ENCODE results near the gene RECQL5. TPM values are rescaled to one million over a fixed set of nuclear protein-coding genes. Genes with fewer than 3 reads are reported as not detected.

RECQL5 gene
- total RNA-seq, 3 donors from 2014 or later (not counting 1 experiment from before 2014, with no cell fraction given): 33.4 to 39.1 (median 34.3) TPM

- Histone ChIP-seq H3K27me3 (ENCODE audit: control insufficient read depth, insufficient read depth, low read length) (no peaks in the 10 kb centered on the region), H3K4me1 (ENCODE audit: control insufficient read depth, insufficient read depth, low read length) (peaks cover 17% of the 10 kb centered on the region), H3K36me3 (ENCODE audit: control insufficient read depth, insufficient read depth, low read length) (no peaks in the 10 kb centered on the region), H3K27ac (ENCODE audit: low read length) (no peak overlapping the region), H3K9me3 (ENCODE audit: control insufficient read depth, insufficient read depth, low read length) (no peaks in the 10 kb centered on the region), H3K4me3 (ENCODE audit: low read length) (no peak overlapping the region)
- H3K4me3 Mint-ChIP-seq: no peak overlapping the region
- DNase-seq (no peak), ATAC-seq (no peak)
- H3K9me3 Mint-ChIP-seq: no peaks in the 10 kb centered on the region
- TF ChIP-seq CTCF (IDR thresholded peaks at IDR 0.05): no peak
- H3K4me1 Mint-ChIP-seq: peaks cover 0 to 5% of the 10 kb centered on the region in 2 donors
- H3K27ac Mint-ChIP-seq: no peak overlapping the region
- no peaks in the 10 kb centered on the region for H3K27me3 Mint-ChIP-seq (ENCODE audit: low read depth in 2 of 2)
- H3K36me3 Mint-ChIP-seq: no peaks in the 10 kb centered on the region
- intact Hi-C loops (cut with micrococcal nuclease): no loop called here
- WGBS (ENCODE audit: insufficient coverage): 90% methylated on average over 9 of the region's 9 CpGs
Observed at GRCh38 chr17:75634376-75634740, 32.6 kb downstream of the RECQL5 start.

GRCh38 chr17:75633486-75634375, 33.2 kb downstream of the RECQL5 start:
- H3K4me1 ChIP-seq (ENCODE audit: control insufficient read depth, insufficient read depth, low read length): peaks cover 17% of the 10 kb centered on the region
- H3K27ac Mint-ChIP-seq: peak overlapping the region in 1 of 2 donors; percentile 31
- WGBS (ENCODE audit: insufficient coverage): 27% methylated on average over 27 of the region's 27 CpGs
- peaks cover 0 to 5% of the 10 kb centered on the region in 2 donors for H3K4me1 Mint-ChIP-seq
- intact Hi-C loops (cut with micrococcal nuclease): loop anchor here (1.0 kb wide), 2 partner anchors 117 to 207 kb away; no protein-coding TSS in a partner anchor
- H3K4me3 Mint-ChIP-seq: no peak overlapping the region
- H3K4me3 ChIP-seq (ENCODE audit: low read length): no peak overlapping the region
- H3K36me3 Mint-ChIP-seq: no peaks in the 10 kb centered on the region
- no peak overlapping the region for H3K27ac ChIP-seq (ENCODE audit: low read length)
- peak in 2 of 3 donors; percentile 25 to 27 for ATAC-seq
- H3K27me3 Mint-ChIP-seq (ENCODE audit: low read depth in 2 of 2): no peaks in the 10 kb centered on the region
- H3K27me3 ChIP-seq (ENCODE audit: control insufficient read depth, insufficient read depth, low read length): no peaks in the 10 kb centered on the region
- H3K9me3 ChIP-seq (ENCODE audit: control insufficient read depth, insufficient read depth, low read length): no peaks in the 10 kb centered on the region
- DNase-seq: peak in 1 of 2 donors; percentile 68
- TF ChIP-seq CTCF (IDR thresholded peaks at IDR 0.05): no peak
- no peaks in the 10 kb centered on the region for H3K36me3 ChIP-seq (ENCODE audit: control insufficient read depth, insufficient read depth, low read length)
- H3K9me3 Mint-ChIP-seq: no peaks in the 10 kb centered on the region

- Mint-ChIP-seq H3K9me3 (no peaks in the 10 kb centered on the region), H3K27ac (peak within 1 kb of the TSS in 1 of 2 donors; percentile 31), H3K4me3 (no peak within 1 kb of the TSS), H3K27me3 (ENCODE audit: low read depth in 2 of 2) (no peaks in the 10 kb centered on the region), H3K4me1 (peaks cover 0 to 5% of the 10 kb centered on the region in 2 donors), H3K36me3 (no peaks in the 10 kb centered on the region)
- DNase-seq (peak; percentile 81 to 88), ATAC-seq (peak; percentile 88 to 97 (median 90))
- H3K4me3 ChIP-seq (ENCODE audit: low read length): no peak within 1 kb of the TSS
- peak; percentile 82 for TF ChIP-seq CTCF (IDR thresholded peaks at IDR 0.05)
- no peaks in the 10 kb centered on the region for H3K36me3 ChIP-seq (ENCODE audit: control insufficient read depth, insufficient read depth, low read length)
- no peaks in the 10 kb centered on the region for H3K9me3 ChIP-seq (ENCODE audit: control insufficient read depth, insufficient read depth, low read length)
- intact Hi-C loops (cut with micrococcal nuclease): loop anchor here (1.0 kb wide), 2 partner anchors 117 to 207 kb away; no protein-coding TSS in a partner anchor
- H3K27ac ChIP-seq (ENCODE audit: low read length): no peak within 1 kb of the TSS
- peaks cover 17% of the 10 kb centered on the region for H3K4me1 ChIP-seq (ENCODE audit: control insufficient read depth, insufficient read depth, low read length)
- H3K27me3 ChIP-seq (ENCODE audit: control insufficient read depth, insufficient read depth, low read length): no peaks in the 10 kb centered on the region
- WGBS (ENCODE audit: insufficient coverage): 27% methylated on average over 19 of the region's 19 CpGs
Observed at GRCh38 chr17:75632863-75633485, 34.0 kb downstream of the RECQL5 start, which contains the start of gene SMIM5. Gene SMIM5 (plus strand): TSS chr17:75633434. CDS start chr17:75640202, 6,768 bp downstream.
